D721Med (cell line): ENCODE measurements around the gene CWF19L2.

ENCODE experiments used
- DNase-seq: peaks from one replicate; pipeline ENCODE4 v3.0.0; 2011; ENCODE audit warnings: low spot score; ENCODE audit not compliant: insufficient read length
- FAIRE-seq: peaks from 2 replicates; lab custom pipeline; 2011; peaks lifted over from hg19 to GRCh38; lab: Jason Lieb, UNC
- CTCF ChIP-seq: IDR thresholded peaks from 2 replicates; pipeline ENCODE4 v1.5.1; 2012; ENCODE audit warnings: mild to moderate bottlenecking, control low read depth; ENCODE audit not compliant: insufficient read depth; ENCODE audit errors: missing control alignments

CWF19L2 gene

GRCh38 chr11:107316426-107316825 lies 141.2 kb downstream of the CWF19L2 start:
- DNase-seq (no peak), FAIRE-seq (no peak)
- TF ChIP-seq CTCF: no peak

GRCh38 chr11:107307991-107308390 lies 149.6 kb downstream of the CWF19L2 start:
- TF ChIP-seq CTCF: no peak
- FAIRE-seq: no peak
- no peak for DNase-seq

- FAIRE-seq (no peak), DNase-seq (no peak)
- no peak for TF ChIP-seq CTCF
Measured at GRCh38 chr11:107301878-107302277, 155.7 kb downstream of the CWF19L2 start.

- DNase-seq (no peak), FAIRE-seq (no peak)
Measured at GRCh38 chr11:107293677-107294344, 163.8 kb downstream of the CWF19L2 start.

GRCh38 chr11:107282195-107282594 lies 175.4 kb downstream of the CWF19L2 start:
- no peak for TF ChIP-seq CTCF
- FAIRE-seq: no peak
- DNase-seq: no peak

More at GRCh38 chr11:107293677-107294344, 163.8 kb downstream of the CWF19L2 start:
- TF ChIP-seq CTCF: no peak
